H1 (cell line): Measurements from ENCODE around the gene HELT.

Source experiments
- CHD1 ChIP-seq: IDR thresholded peaks from 2 replicates; pipeline ENCODE4 v1.6.1; 2012; ENCODE audit warnings: low read depth, low read length, improper control_type of control experiment
- CREB1 ChIP-seq: IDR thresholded peaks from 2 replicates; pipeline ENCODE4 v1.6.1; 2012; ENCODE audit warnings: inconsistent platforms
- CTCF ChIP-seq, 3 experiments: IDR thresholded peaks; 1 replicate in 2 of 3; 2 replicates in 1 of 3; pipeline versions ENCODE4 v1.5.1 to v1.6.1; 2011; ENCODE audit warnings: low read length in 3 of 3, mild to moderate bottlenecking in 3 of 3, inconsistent platforms in 2 of 3, low read depth in 1 of 3, moderate library complexity in 1 of 3; ENCODE audit not compliant: insufficient read depth in 1 of 3; ENCODE audit errors: control extremely low read depth in 1 of 3
- EZH2 ChIP-seq: fragments of 200-600 bp; sonication (generic); IDR thresholded peaks from 2 replicates; pipeline ENCODE4 v1.7.1; 2012; ENCODE audit warnings: low read depth, mild to moderate bottlenecking, moderate library complexity, low read length, inconsistent platforms; ENCODE audit not compliant: severe bottlenecking
- KDM1A ChIP-seq: fragments of 200-600, 300-600 bp; sonication (generic); IDR thresholded peaks from 2 replicates; pipeline ENCODE4 v1.7.1; 2016; ENCODE audit warnings: mild to moderate bottlenecking, low read length, borderline replicate concordance
- POLR2A ChIP-seq, 2 experiments: IDR thresholded peaks; 1 replicate in 1 of 2; 2 replicates in 1 of 2; pipeline ENCODE4 v1.6.1; 2011; ENCODE audit warnings: low read depth in 2 of 2, low read length in 2 of 2, mild to moderate bottlenecking in 2 of 2; ENCODE audit errors: control extremely low read depth in 1 of 2
- POU5F1 ChIP-seq: IDR thresholded peaks from 2 replicates; pipeline ENCODE4 v1.6.1; 2011; ENCODE audit warnings: low read depth, mild to moderate bottlenecking, low read length, moderate library complexity
- RBBP5 ChIP-seq: IDR thresholded peaks from 2 replicates; pipeline ENCODE4 v1.7.1; 2012; ENCODE audit warnings: low read depth, mild to moderate bottlenecking, inconsistent platforms, low read length, moderate library complexity, borderline replicate concordance
- SAP30 ChIP-seq: fragments of 300-600 bp; sonication (generic); IDR thresholded peaks from 2 replicates; pipeline ENCODE4 v1.7.1; 2012; ENCODE audit warnings: low read length, moderate library complexity, mild to moderate bottlenecking, inconsistent platforms; ENCODE audit not compliant: insufficient read depth, insufficient replicate concordance
- SIN3A ChIP-seq, 2 experiments: IDR thresholded peaks in 1 of 2; conservative IDR thresholded peaks in 1 of 2; 2 replicates each; pipeline ENCODE4 v1.6.1; 2011 to 2012; ENCODE audit warnings: low read length in 2 of 2, improper control_type of control experiment in 1 of 2, low read depth in 1 of 2, mild to moderate bottlenecking in 1 of 2
- SP1 ChIP-seq: IDR thresholded peaks from 2 replicates; pipeline ENCODE4 v1.6.1; 2011; ENCODE audit warnings: low read depth, low read length
- TBP ChIP-seq: IDR thresholded peaks from 2 replicates; pipeline ENCODE4 v1.6.1; 2011; ENCODE audit warnings: low read depth, low read length, improper control_type of control experiment
- YY1 ChIP-seq: IDR thresholded peaks from 2 replicates; pipeline ENCODE4 v1.6.1; 2011; ENCODE audit warnings: low read depth, mild to moderate bottlenecking, low read length

- TF ChIP-seq CTCF (IDR thresholded peaks at IDR 0.05; ENCODE audit: control extremely low read depth in 1 of 3, insufficient read depth in 1 of 3, low read depth in 1 of 3, low read length in 3 of 3) (no peak), CHD1 (no peak), SAP30 (no peak), RBBP5 (no peak), SIN3A (conservative IDR thresholded peaks at IDR 0.05 in 1 of 2, IDR thresholded peaks at IDR 0.05 in 1 of 2; ENCODE audit: low read depth in 1 of 2, low read length in 2 of 2) (no peak), SP1 (no peak), EZH2 (no peak), TBP (no peak), YY1 (no peak), CREB1 (no peak), KDM1A (no peak), POLR2A (IDR thresholded peaks at IDR 0.05; ENCODE audit: control extremely low read depth in 1 of 2, low read depth in 2 of 2, low read length in 2 of 2) (no peak), POU5F1 (no peak)
These were observed 48.7 kb upstream of the HELT start for GRCh38 chr4:184969610-184970009.
